Hepatocyte (in vitro differentiated cells): ENCODE measurements around the gene ESR1.

Experiments
- CTCF ChIP-seq: fragments of 200-600 bp; sonication (generic); IDR thresholded peaks from 2 replicates; pipeline ENCODE4 v1.5.1; 2016; ENCODE audit warnings: antibody characterized with exemption, mild to moderate bottlenecking; ENCODE audit not compliant: poor library complexity
- EZH2 ChIP-seq: fragments of 200-600 bp; sonication (generic); IDR thresholded peaks from 2 replicates; pipeline ENCODE4 v1.6.1; 2016; ENCODE audit warnings: antibody characterized with exemption, mild to moderate bottlenecking, borderline replicate concordance

- TF ChIP-seq CTCF (no peak), EZH2 (no peak)
Observed at GRCh38 chr6:152008779-152009178, 201.3 kb downstream of the ESR1 start.
